ENCODE data around the gene UBC. TPM values are rescaled to one million over a fixed set of nuclear protein-coding genes. Genes with fewer than 3 reads are reported as not detected.
A peak's percentile ranks its signal among the peaks of the same experiment; 100 is the strongest.

UBC gene
- total and polyA plus RNA-seq, 2 donors (not counting 1 experiment from before 2014, with no cell fraction given), result 2,019 to 2,362 TPM

DNA sequence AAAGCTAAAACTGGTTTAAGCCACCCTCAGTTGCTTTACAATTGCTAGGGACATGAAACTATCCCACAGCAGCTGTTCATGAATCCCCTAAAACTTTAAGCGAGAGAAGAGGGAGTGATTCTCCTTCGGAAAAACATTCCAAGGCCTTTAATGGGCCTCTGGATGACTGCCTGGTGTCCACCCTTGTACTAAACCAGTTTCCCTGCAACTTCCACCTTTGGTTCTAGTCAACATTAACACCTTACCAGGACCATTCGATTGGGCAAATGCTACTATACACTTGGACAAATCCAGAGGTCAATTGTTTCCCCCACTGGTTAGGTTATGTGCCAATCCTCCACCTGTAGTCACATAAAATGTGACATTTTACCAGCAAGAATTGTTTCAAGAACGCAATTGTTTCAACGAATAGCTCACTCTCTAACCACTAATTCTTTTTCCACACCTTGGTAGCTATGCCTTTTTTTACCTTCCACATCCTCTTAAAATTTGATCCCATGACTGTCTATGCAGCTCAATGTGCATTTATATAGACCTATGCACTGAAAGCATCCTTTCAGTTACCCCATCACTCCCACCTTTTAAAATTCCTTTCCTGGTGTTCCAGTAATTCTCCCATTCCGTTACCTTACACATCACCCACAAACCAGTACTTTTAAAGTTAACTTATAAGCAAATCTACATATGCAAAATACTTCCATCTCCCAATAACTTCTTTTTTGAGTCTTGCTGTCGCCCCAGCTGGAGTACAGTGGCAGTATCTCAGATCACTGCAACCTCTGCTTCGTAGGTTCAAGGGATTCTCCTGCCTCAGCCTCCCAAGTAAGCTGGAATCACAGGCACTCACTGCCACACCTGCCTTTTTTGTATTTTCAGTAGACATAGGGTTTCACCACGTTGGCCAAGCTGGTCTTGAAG lies 3.6 kb downstream of the UBC start:
- TF ChIP-seq EZH2 (IDR thresholded peaks at IDR 0.05; ENCODE audit: low read length, missing control alignments), result no peak
- TF ChIP-seq, protein P1, sequence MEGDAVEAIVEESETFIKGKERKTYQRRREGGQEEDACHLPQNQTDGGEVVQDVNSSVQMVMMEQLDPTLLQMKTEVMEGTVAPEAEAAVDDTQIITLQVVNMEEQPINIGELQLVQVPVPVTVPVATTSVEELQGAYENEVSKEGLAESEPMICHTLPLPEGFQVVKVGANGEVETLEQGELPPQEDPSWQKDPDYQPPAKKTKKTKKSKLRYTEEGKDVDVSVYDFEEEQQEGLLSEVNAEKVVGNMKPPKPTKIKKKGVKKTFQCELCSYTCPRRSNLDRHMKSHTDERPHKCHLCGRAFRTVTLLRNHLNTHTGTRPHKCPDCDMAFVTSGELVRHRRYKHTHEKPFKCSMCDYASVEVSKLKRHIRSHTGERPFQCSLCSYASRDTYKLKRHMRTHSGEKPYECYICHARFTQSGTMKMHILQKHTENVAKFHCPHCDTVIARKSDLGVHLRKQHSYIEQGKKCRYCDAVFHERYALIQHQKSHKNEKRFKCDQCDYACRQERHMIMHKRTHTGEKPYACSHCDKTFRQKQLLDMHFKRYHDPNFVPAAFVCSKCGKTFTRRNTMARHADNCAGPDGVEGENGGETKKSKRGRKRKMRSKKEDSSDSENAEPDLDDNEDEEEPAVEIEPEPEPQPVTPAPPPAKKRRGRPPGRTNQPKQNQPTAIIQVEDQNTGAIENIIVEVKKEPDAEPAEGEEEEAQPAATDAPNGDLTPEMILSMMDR (conservative IDR thresholded peaks at IDR 0.05 in 1 of 2, IDR thresholded peaks at IDR 0.05 in 1 of 2; ENCODE audit: low read depth in 1 of 2, low read length in 2 of 2), result no peak
- H3K27ac ChIP-seq (ENCODE audit: insufficient read depth, low read length), result no peak overlapping the region
- H3K4me1 ChIP-seq (ENCODE audit: control insufficient read depth, extremely low read depth, insufficient read depth, low read length), result peaks cover 4% of the 10 kb centered on the region
- peak overlapping the region; percentile 33 to 81 (median 56) for H3K4me3 ChIP-seq (replicated peaks in 1 of 4; ENCODE audit: control extremely low read depth in 1 of 4, insufficient read depth in 1 of 4, low read depth in 3 of 4, low read length in 4 of 4)
- peaks cover 11% of the 10 kb centered on the region for H3K36me3 ChIP-seq (ENCODE audit: control insufficient read depth, insufficient read depth, low read length)
- no peak overlapping the region for H2AFZ ChIP-seq (ENCODE audit: low read length)
- DNase-seq (ENCODE audit: low read depth in 2 of 2), result peak; percentile 30 to 33
- peaks cover 42% of the 10 kb centered on the region for H3K79me2 ChIP-seq (ENCODE audit: control insufficient read depth, insufficient read depth, low read length)
- peaks cover 6% of the 10 kb centered on the region for H4K20me1 ChIP-seq (ENCODE audit: control insufficient read depth, extremely low read depth, insufficient read depth, low read length)
- no peaks in the 10 kb centered on the region for H3K9me3 ChIP-seq (ENCODE audit: control insufficient read depth, insufficient read depth, low read depth, low read length)
- peak overlapping the region; percentile 76 for H3K4me2 ChIP-seq (ENCODE audit: extremely low read depth, insufficient read depth, low read length)
- no peaks in the 10 kb centered on the region for H3K27me3 ChIP-seq (ENCODE audit: control insufficient read depth, insufficient read depth, low read length)
- H3K9ac ChIP-seq (ENCODE audit: insufficient read depth, low read length), result no peak overlapping the region

DNA sequence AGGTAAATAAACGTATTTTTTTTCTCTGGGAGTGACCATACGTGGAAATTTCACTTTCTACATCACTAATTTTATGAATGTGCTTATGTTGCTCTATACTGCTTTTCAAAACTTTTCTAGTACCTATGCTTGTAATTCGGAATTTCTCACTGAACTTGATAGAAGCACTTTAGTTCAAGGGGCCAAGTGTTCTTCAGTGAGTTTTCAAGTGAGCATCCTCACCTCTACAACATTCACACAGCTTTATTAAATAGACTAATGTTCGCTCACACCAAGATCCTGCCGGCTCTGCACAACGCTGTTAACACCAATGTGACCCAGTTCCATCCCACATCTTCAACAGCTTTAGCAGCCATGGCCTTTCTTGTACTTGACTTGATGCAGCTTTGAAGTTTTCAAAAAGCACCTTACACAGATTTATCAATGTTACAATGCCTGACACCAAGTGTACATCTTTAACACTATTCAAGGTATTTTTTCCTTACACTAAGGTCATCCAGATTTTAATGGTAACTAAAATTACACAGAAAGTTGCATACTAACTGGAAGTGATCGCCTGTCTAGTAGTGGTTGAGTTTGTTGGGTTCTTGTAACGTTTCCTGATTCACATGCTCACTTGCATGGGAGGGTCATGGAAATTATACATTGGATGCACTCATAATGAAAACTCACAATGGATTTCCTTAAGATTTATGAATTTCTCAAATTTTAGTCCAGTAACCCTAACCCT lies 4.5 kb downstream of the UBC start:
- peaks cover 35% of the 10 kb centered on the region for H3K79me2 ChIP-seq (ENCODE audit: control insufficient read depth, insufficient read depth, low read length)
- H3K27ac ChIP-seq (ENCODE audit: insufficient read depth, low read length), result peak overlapping the region; percentile 13
- peaks cover 11% of the 10 kb centered on the region for H3K36me3 ChIP-seq (ENCODE audit: control insufficient read depth, insufficient read depth, low read length)
- H3K27me3 ChIP-seq (ENCODE audit: control insufficient read depth, insufficient read depth, low read length), result no peaks in the 10 kb centered on the region
- peaks cover 6% of the 10 kb centered on the region for H4K20me1 ChIP-seq (ENCODE audit: control insufficient read depth, extremely low read depth, insufficient read depth, low read length)
- no peaks in the 10 kb centered on the region for H3K9me3 ChIP-seq (ENCODE audit: control insufficient read depth, insufficient read depth, low read depth, low read length)
- H2AFZ ChIP-seq (ENCODE audit: low read length), result no peak overlapping the region
- no peak overlapping the region for H3K9ac ChIP-seq (ENCODE audit: insufficient read depth, low read length)
- H3K4me3 ChIP-seq (replicated peaks in 1 of 4; ENCODE audit: control extremely low read depth in 1 of 4, insufficient read depth in 1 of 4, low read depth in 3 of 4, low read length in 4 of 4), result peak overlapping the region in 2 of 4 experiments; percentile 73 to 81
- H3K4me1 ChIP-seq (ENCODE audit: control insufficient read depth, extremely low read depth, insufficient read depth, low read length), result peaks cover 4% of the 10 kb centered on the region
- DNase-seq (ENCODE audit: low read depth in 2 of 2), result peak; percentile 36 to 50
- peak overlapping the region; percentile 1 for H3K4me2 ChIP-seq (ENCODE audit: extremely low read depth, insufficient read depth, low read length)
- TF ChIP-seq, protein P1 (conservative IDR thresholded peaks at IDR 0.05 in 1 of 2, IDR thresholded peaks at IDR 0.05 in 1 of 2; ENCODE audit: low read depth in 1 of 2, low read length in 2 of 2), result no peak

DNA sequence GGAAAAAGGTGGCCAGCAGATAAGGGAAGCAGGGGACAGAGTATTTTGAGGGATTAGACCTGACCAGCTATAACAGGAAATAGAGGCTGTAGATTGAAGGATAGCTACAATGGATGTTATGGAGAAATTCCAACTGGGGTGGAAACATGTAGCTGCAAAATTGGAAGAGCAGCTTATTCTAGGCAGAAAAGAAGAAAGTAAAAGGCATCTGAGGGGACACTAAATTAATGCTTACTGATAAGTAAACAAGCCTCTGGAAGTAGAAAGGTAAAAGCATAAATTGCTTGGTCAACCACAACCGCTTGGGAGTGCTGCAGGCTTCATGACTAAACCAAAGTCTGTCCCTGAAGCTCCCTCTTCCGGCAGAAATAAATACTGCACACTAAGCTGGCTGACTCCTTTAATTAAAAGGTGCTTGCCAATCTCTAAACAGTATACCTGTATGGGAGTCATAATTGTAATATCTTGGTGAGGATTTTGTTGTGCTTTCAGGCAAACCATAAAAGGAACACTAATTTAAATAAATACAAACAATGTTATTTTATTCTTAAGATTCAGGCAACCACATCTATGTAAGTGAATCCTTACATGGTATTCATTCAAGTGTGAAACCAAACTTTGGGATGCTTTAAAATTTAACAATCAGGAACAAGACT lies 7.7 kb downstream of the UBC start:
- Histone ChIP-seq H3K27ac (ENCODE audit: insufficient read depth, low read length) (no peak overlapping the region), H3K79me2 (ENCODE audit: control insufficient read depth, insufficient read depth, low read length) (peaks cover 15% of the 10 kb centered on the region), H3K27me3 (ENCODE audit: control insufficient read depth, insufficient read depth, low read length) (no peaks in the 10 kb centered on the region), H3K9ac (ENCODE audit: insufficient read depth, low read length) (no peak overlapping the region), H3K36me3 (ENCODE audit: control insufficient read depth, insufficient read depth, low read length) (peaks cover 2% of the 10 kb centered on the region), H4K20me1 (ENCODE audit: control insufficient read depth, extremely low read depth, insufficient read depth, low read length) (peaks cover 4% of the 10 kb centered on the region), H3K4me3 (replicated peaks in 1 of 4; ENCODE audit: control extremely low read depth in 1 of 4, insufficient read depth in 1 of 4, low read depth in 3 of 4, low read length in 4 of 4) (no peak overlapping the region), H3K4me1 (ENCODE audit: control insufficient read depth, extremely low read depth, insufficient read depth, low read length) (peaks cover 8% of the 10 kb centered on the region), H2AFZ (ENCODE audit: low read length) (no peak overlapping the region), H3K4me2 (ENCODE audit: extremely low read depth, insufficient read depth, low read length) (no peak overlapping the region), H3K9me3 (ENCODE audit: control insufficient read depth, insufficient read depth, low read depth, low read length) (no peaks in the 10 kb centered on the region)
- TF ChIP-seq, protein P1 (conservative IDR thresholded peaks at IDR 0.05 in 1 of 2, IDR thresholded peaks at IDR 0.05 in 1 of 2; ENCODE audit: low read depth in 1 of 2, low read length in 2 of 2), result peak; percentile 99 to 100
- no peak for TF ChIP-seq EZH2 (IDR thresholded peaks at IDR 0.05; ENCODE audit: low read length, missing control alignments)
- peak; percentile 85 to 94 for DNase-seq (ENCODE audit: low read depth in 2 of 2)
